Erythroblast (primary cell): ENCODE measurements around the gene CPEB2.

Experiments used
- DNase-seq, 2 experiments: peaks; one replicate each; lab custom pipeline; 2025; lab: John Stamatoyannopoulos, UW
- GATA1 ChIP-seq: IDR thresholded peaks from 2 replicates; pipeline ENCODE4 v1.6.1; 2011; ENCODE audit warnings: low read depth, mild to moderate bottlenecking, control low read depth, low read length, moderate library complexity
- POLR2A ChIP-seq: IDR thresholded peaks from 2 replicates; pipeline ENCODE4 v1.6.1; 2011; ENCODE audit warnings: mild to moderate bottlenecking, low read length

CPEB2 gene

GRCh38 chr4:15020502-15021286, 18.4 kb downstream of the CPEB2 start:
- DNase-seq: no peak

GRCh38 chr4:15021311-15021710, 19.0 kb downstream of the CPEB2 start:
- no peak for DNase-seq

More at GRCh38 chr4:15020502-15021286, 18.4 kb downstream of the CPEB2 start:
- TF ChIP-seq POLR2A (no peak), GATA1 (no peak)

GRCh38 chr4:15021946-15022345, 19.7 kb downstream of the CPEB2 start:
- no peak for DNase-seq
- TF ChIP-seq POLR2A: no peak
- no peak for TF ChIP-seq GATA1

More at GRCh38 chr4:15021311-15021710, 19.0 kb downstream of the CPEB2 start:
- no peak for TF ChIP-seq GATA1
- no peak for TF ChIP-seq POLR2A

- TF ChIP-seq GATA1 (no peak), POLR2A (no peak)
- DNase-seq: no peak
Measured at GRCh38 chr4:15024386-15024785, 22.1 kb downstream of the CPEB2 start.

DNA sequence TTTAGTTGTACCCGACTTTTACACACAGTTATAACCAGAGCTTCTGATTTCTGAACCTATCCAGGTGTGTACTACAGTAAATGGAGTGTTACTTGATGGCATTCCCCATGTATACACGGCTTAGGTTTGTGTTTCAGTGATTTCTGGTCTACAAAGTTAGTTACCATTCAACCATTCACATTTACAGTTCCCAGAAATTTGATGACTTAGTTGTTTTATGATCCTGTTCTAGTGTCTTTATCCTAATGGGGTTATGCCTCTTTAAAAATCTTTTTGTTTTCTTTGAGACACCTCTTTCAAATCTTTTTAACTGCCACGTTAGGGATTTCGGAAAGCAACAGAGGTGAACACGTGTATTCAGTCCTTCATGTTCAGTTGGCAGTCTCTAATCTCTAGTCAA, 23.4 kb downstream of the CPEB2 start:
- TF ChIP-seq GATA1 (no peak), POLR2A (no peak)
- no peak for DNase-seq

DNA sequence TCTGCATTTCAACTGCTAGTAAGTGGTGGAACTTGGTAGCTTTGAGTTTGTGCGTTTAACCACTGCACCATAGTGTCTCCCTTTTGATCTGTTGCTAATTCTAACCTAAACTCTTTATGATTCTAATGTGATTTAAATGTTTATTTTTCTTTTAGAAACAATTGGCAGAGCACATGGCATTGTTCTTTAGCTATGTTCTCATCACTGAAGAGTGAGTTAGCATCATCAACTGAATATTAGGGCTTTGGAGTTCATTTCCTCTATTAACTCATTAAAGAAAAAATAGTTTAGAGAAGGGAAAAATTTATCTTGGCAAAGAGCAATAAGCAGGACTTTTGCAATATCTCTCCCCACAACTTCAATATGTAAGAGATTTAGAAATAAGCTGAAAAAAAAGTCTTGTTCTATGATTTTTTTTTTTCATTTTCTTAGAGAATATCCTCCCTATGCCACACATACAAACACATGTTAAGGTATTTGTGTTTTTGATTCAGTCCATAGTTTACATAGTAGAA, 25.7 kb downstream of the CPEB2 start:
- no peak for DNase-seq
- no peak for TF ChIP-seq GATA1
- no peak for TF ChIP-seq POLR2A

DNA sequence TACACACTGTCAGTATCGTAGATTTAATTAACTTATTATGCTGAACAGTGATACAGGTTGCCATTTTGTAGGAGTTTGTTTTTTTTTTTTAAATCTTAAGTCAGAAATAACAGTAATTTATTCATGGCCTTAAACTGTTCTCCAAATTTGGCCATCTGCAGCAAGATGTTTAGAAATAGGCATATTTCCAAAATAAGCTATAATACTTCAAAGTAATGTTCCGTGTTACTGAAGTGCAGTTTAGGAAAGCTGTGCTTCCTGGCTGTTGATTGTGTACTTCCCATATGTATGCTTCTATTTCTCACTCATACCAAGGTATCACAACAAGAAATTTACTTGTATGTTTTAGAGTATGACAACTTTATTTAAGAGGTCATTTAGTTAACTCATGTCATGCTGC, 28.9 kb downstream of the CPEB2 start:
- DNase-seq: no peak
- no peak for TF ChIP-seq POLR2A
- TF ChIP-seq GATA1: no peak

DNA sequence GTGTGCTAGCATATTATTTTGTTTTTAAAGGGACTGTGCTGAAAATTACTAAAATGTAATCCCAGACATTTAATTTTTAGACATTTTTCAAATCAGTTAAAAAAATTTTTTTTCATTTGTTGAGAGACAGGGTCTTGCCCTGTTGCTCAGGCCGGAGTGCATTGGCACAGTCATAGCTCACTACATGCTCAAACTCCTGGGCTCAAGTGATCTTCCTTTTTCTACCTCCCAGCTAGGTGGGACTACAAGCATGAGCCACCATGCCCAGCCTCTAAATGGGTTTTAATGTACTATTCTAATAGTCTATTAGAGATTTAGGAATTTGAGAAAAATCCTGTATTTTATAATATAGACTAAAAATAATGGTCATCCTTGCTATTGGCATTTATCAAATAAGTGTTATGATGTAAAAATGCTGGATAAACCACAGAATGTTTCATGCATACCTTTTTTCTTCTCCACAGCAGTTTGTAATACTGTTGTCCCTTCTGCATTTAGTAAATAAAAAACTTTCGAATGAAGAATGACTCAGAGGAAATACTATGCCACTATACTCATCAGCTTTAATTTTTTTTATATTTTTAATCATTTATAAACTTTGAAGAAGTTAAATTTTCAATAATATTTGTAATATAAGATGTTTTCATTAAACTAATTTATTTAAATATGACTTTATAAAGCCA, 29.9 kb downstream of the CPEB2 start:
- DNase-seq: no peak
- TF ChIP-seq GATA1 (no peak), POLR2A (no peak)

DNA sequence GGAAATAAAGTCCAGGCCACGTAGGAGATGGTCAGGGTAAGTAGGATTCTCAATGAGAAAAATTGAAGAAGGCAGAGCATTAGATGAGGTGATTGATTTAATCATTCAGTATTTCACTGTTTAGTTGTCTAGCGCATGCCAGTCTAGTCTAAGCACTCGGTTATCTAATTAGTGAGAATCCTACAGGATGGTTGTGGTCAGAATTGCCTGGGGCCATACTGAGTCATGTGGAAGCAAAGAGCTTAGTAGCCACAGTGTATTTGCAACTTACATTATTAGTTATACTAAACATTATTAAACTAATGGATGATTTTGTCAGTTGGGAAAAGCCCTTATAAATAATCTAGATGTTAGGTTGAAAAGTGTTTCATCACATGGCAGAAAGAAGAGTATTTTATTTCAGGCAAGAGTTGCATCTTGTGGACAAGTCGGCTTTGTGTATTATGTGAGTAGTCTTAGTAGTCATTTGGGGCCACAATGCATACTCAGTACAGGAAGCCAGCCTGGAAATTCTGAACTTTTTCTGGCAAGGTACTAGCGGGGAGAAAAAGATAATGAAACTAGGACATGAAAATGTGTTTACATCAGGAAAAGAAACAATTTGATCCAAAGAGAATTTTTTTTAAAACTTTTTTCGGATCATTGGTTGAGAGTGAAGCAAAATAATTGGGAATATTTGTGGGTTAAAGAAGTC, 31.9 kb downstream of the CPEB2 start:
- no peak for TF ChIP-seq POLR2A
- no peak for TF ChIP-seq GATA1
- DNase-seq: no peak

DNA sequence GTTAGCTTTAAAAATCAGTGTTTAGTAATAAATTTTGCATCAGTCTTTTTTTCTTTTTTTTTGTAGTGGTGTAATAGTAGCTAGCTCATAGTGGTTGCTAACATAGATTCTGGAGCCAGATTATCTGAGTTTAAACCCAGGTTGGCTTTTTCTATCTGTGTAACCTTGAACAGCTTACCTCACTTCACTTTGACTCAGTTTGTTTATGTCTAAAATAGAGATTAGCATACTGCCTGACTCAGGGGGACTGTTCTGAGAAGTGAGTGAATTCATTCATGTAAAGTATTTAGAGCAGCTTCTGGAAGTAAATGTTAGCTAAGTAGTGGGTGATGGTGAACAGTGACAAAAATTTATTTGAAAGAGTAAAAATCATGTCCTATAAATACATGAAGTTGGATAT, 32.9 kb downstream of the CPEB2 start:
- TF ChIP-seq POLR2A: no peak
- no peak for TF ChIP-seq GATA1
- DNase-seq: peak in 1 of 2 experiments; percentile 3

DNA sequence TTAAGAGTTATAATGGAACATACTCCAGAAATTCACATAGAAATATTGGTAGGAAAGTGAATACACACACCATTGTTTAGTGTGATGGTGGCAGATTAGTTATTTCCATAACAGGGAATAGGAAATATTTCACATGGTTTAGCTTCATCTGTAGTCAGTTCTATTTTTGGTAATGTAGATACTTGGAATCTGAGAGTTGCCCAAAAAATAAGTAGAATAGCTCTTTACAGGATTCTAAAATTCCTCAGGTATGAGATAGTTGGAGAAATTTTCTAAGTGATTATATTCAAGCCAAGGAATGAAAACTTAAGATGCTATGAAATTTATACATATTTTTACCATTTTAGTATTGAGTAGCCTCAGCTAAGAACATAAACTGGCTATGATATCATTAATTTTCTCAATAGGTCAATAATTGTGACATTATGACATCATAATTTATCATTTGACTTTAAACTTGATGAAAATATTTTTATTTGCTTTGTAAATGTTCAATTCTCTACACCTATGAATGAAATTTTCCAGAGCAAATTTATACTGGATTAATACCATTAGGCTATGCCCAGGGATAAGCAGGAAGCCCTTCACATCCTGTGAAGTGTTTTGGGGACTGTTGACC, 35.8 kb downstream of the CPEB2 start:
- no peak for DNase-seq
- no peak for TF ChIP-seq GATA1
- TF ChIP-seq POLR2A: no peak

- DNase-seq: no peak
- TF ChIP-seq POLR2A: no peak
- no peak for TF ChIP-seq GATA1
Measured at GRCh38 chr4:15040916-15041463, 38.7 kb downstream of the CPEB2 start.

GRCh38 chr4:15042529-15043167, 40.4 kb downstream of the CPEB2 start:
- DNase-seq: no peak
- TF ChIP-seq GATA1: no peak
- no peak for TF ChIP-seq POLR2A
